HUES64 (cell line): Measurements from ENCODE around the gene BRD2.

ENCODE experiments used
- H3K27ac ChIP-seq: 2 replicates; pipeline ENCODE4 v1.7.0; 2013; ENCODE audit warnings: low read depth, low read length, inconsistent platforms
- H3K27me3 ChIP-seq: 2 replicates; pipeline ENCODE4 v1.6.1; 2013; ENCODE audit warnings: mild to moderate bottlenecking, low read length; ENCODE audit not compliant: insufficient read depth
- H3K36me3 ChIP-seq: 2 replicates; pipeline ENCODE4 v1.6.1; 2013; ENCODE audit warnings: mild to moderate bottlenecking, low read length; ENCODE audit not compliant: insufficient read depth
- H3K4me1 ChIP-seq: 2 replicates; pipeline ENCODE4 v1.6.1; 2013; ENCODE audit warnings: mild to moderate bottlenecking, low read length, moderate library complexity; ENCODE audit not compliant: insufficient read depth
- H3K4me3 ChIP-seq: 2 replicates; pipeline ENCODE4 v1.5.1; 2013; ENCODE audit warnings: mild to moderate bottlenecking, low read length, moderate library complexity
- H3K9ac ChIP-seq: 2 replicates; pipeline ENCODE4 v1.6.1; 2013; ENCODE audit warnings: mild to moderate bottlenecking, low read depth, low read length
- H3K9me3 ChIP-seq: 2 replicates; pipeline ENCODE4 v1.6.1; 2013; ENCODE audit warnings: low read depth, low read length; ENCODE audit not compliant: insufficient read depth
- WGBS: fragments of 150-250, 120-280 bp; methylation state at CpG from one replicate; pipeline ENCODE4 v1.1.7; 2013; ENCODE audit warnings: missing lambda C conversion rate; 5-methylcytosine and 5-hydroxymethylcytosine counted together

BRD2 gene

DNA sequence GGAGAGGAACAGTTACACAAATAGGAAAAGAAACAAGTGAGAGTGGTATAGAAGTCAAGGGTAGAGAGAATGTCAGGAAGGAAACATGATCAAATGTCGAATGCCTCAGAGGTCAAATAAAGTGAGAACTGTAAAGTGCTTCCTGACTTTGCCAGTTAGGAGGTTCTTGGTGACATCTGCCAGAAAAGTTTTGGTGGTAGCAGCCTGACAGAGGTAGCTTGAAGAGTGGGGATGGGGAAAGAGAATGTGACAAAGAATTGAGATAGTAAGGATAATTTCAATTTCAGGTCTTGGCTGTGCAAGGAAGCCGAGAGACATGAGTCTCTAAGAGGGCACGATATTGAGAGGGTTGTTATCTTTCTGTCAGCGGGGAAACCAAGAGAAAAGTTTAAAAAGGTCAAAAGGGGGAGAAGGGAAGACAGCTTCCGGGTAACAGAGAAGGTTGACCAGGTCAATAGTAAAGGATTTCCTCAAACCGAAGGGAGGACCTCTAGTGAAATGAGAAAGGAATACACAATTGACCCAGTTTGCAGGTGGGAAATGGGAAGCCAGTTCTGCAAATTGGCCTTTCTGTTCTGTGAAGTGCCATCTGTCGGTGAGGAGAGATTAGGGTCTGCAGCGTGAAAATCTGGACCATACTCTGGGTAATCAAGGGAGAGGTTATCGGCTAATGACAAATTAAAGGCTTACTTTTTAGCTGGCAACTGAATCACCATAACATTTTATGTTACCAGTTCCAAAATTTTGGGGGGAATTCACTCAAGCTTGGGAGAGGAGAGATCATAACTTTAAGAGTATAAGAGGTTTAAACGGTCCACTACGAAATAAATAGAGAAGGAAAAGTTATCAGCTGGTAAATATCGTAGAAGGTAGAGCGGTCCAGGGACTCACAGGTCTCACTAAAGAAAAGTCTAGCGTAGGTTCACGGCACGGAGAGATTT, 973 bp upstream of the BRD2 start:
- Histone ChIP-seq H3K9me3 (no peaks in the 10 kb centered on the region), H3K9ac (peak overlapping the region; percentile 100), H3K4me1 (peaks cover 7% of the 10 kb centered on the region; the same call in 1 of the 2 replicates), H3K27me3 (no peaks in the 10 kb centered on the region), H3K36me3 (peaks cover 8% of the 10 kb centered on the region), H3K27ac (peak overlapping the region; percentile 99), H3K4me3 (peak overlapping the region; percentile 94)
- 9% methylated on average over 16 of the region's 16 CpGs for WGBS

DNA sequence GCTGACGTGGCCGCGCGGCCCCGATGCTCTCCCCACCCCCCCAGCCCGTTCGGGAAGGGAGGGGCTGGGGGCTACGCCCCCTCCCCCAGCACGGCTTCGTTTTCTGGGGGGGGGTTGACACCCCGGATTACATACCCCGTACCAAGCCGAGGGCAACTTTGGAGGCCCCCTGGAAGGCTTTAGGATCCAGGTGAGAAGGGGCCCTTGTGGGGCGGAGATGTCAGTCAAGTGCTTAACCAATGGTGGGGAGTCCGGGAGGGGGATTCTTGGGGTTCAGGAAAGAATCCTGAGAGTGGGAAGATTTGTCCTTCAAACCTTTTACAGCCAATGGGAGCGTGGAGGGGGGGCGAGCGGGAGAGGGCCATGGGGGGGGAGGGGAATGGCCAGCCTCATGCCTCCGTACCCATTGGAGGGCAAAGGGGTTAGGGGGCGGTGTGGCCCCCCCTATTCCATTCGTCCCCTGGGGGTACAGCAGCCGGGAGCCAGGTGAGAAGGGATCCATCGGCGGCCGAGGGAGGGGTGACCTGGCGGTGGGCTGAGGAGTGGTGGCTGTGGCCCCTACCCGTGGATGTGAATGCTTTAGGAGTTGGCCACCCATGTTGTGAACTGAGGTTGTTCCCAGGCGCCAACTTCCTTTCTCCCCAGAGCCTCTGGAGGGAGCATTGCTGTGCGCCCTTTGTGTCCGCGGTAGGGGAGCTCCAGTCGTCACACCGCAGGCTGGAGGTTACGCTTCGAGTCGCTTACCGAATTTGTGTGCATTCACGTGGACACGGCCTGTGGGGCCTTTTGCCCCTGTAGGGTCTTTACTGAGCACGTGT, 682 bp downstream of the BRD2 start:
- H3K27me3 ChIP-seq = no peaks in the 10 kb centered on the region
- peaks cover 24% of the 10 kb centered on the region for H3K36me3 ChIP-seq
- H3K9me3 ChIP-seq = no peaks in the 10 kb centered on the region
- H3K27ac ChIP-seq = peak overlapping the region; percentile 99
- H3K4me3 ChIP-seq = peak overlapping the region; percentile 94
- peaks cover 7% of the 10 kb centered on the region; the same call in 1 of the 2 replicates for H3K4me1 ChIP-seq
- WGBS = under 1% methylated on average over 38 of the region's 40 CpGs
- H3K9ac ChIP-seq = peak overlapping the region; percentile 100

DNA sequence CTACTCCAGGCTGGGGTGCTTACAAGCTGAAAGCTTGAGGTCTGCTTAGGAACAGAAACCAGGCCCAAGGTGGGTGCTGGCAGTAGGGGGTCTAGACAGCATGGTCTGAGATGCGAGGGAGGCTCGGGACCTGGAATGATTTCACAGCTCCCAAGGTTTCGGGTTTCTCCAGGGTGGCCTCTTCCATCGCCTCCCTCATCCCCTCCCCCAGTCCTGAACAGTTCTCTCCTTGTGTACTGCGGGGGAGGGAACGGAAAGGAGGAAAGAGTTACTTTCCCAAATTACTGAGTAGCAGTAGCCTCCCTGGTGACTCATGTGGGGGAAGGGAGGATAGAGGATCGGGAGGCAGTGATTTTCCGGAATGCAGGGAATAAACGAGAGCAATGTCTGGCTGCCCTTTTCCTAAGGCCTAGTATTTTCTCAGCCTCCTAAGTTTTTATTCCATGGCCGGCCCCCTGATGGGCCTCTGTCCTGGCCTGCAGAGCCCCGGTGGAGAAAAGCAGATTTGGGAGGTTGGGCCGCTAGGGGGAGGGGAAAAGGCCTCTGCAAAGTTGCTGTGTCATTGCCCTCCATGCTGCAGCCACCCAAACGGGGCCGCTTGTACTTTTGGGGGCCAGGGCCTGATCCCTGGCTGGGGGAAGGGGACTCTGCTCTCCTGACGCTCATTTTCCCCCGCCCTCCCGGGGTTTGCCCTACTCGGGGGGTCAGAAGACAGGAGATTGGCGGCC, 1.5 kb downstream of the BRD2 start:
- H3K36me3 ChIP-seq = peaks cover 32% of the 10 kb centered on the region
- H3K27me3 ChIP-seq = no peaks in the 10 kb centered on the region
- under 1% methylated on average over 17 of the region's 19 CpGs for whole genome bisulfite sequencing
- peak overlapping the region; percentile 94 for H3K4me3 ChIP-seq
- H3K9me3 ChIP-seq = no peaks in the 10 kb centered on the region
- peaks cover 7% of the 10 kb centered on the region; the same call in 1 of the 2 replicates for H3K4me1 ChIP-seq
- H3K27ac ChIP-seq = peak overlapping the region; percentile 99
- H3K9ac ChIP-seq = peak overlapping the region; percentile 100

DNA sequence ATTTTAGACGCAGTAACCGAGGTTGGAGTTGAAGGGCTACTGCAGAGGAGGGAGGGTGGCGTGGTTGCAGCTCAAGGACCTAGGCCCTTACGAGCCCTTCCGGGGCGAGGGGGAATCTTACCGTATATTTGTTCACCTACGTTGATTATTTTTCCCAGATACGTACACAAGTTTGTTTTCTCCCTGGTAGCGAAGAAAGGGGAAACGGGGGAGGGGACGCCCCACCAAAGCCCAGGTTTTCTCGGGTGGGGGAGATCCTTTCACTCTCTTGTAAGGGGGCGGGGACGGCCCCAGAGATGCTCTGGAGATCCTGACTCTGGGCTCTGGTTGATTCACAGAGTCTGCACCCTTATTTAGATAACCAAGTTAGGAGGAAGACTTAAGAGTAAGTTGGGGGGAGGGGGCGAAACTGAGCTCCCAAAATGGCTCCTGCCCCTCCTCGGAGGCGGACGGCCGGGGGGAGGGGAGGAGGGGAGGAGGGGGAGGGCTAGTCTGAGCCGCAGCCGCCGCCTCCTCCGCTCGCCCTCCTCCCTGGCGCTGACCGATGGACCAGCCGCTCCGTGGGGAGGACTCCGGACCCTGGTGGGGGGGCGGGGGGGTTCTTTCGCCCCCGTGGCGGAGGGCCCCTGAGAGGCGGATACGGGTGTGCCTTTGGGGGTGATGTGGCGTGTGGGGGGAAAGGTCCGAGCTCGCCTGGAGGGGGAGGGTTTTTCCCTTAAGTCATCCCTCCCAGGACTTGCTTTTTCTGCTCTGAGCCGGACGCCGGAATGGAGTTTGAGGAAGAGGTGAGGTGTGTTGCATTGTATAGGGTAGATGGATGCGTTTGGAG, 2.2 kb downstream of the BRD2 start:
- peaks cover 40% of the 10 kb centered on the region for H3K36me3 ChIP-seq

DNA sequence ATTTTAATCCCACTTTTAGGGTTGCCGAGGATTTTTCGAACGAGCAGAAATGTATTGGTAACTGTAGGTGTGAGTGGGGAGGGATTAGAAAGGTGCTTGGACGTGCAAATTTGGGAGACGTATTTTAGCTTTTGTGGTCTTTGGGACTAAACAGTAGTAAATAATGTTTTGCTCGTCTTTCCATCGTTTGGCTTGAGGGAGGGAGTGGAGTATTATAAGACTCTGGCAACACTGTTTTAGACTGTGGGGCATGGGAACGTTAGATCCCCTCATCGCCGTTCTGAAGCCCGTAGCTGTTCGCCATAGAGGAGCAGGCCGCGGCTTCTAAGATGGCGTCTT, 2.8 kb downstream of the BRD2 start:
- Histone ChIP-seq H3K9ac (peak overlapping the region; percentile 100), H3K27me3 (no peaks in the 10 kb centered on the region), H3K36me3 (peaks cover 46% of the 10 kb centered on the region), H3K9me3 (no peaks in the 10 kb centered on the region), H3K4me3 (peak overlapping the region; percentile 94), H3K4me1 (peaks cover 13% of the 10 kb centered on the region; the same call in 1 of the 2 replicates), H3K27ac (peak overlapping the region; percentile 99)
- under 1% methylated on average over 15 of the region's 15 CpGs for WGBS

More for the DNA sequence above, 2.2 kb downstream of the BRD2 start:
- Histone ChIP-seq H3K27me3 (no peaks in the 10 kb centered on the region), H3K9ac (peak overlapping the region; percentile 100), H3K4me3 (peak overlapping the region; percentile 94), H3K9me3 (no peaks in the 10 kb centered on the region), H3K27ac (peak overlapping the region; percentile 99), H3K4me1 (peaks cover 13% of the 10 kb centered on the region; the same call in 1 of the 2 replicates)
- WGBS = 2% methylated on average over 35 of the region's 43 CpGs

DNA sequence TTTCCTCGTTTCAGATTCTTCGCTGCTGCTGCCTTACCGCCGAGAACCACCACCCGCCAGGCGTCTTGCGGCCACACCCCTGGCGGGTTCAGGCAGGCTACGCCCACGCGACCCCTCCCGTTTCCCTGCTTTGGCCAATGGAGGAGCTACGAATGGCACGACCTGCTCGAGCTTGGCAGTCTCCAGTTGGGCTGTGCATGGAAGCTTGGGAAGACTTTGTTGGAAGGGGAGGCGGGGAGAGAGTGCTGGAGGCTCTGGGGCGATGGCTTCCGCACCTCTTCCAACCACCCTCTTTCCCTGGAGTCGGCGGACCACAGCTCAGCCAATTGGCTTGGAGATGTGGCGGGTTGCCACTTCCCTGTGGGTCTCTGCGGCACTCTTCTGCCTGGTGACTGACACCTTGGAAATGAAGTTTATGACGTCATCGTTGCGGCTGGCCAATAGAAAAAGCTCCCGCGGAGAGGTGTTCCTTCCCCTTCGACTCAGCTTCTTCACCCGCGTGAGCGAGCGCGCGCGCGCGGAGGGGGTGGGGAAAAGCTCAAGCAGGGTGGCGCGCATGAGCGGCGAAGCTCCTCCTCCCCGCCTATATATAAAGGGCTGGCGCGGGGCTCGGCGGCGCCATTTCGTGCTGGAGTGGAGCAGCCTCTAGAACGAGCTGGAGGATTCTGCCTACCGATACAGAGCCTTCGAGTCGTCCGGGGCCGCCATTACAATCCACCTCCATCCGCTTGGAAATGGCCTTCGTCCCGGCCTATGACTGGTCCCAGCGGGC, 3.4 kb downstream of the BRD2 start:
- under 1% methylated on average over 57 of the region's 58 CpGs for WGBS
- Histone ChIP-seq H3K4me3 (peak overlapping the region; percentile 94), H3K9ac (peak overlapping the region; percentile 100), H3K27ac (peak overlapping the region; percentile 99), H3K27me3 (no peaks in the 10 kb centered on the region), H3K36me3 (peaks cover 51% of the 10 kb centered on the region), H3K4me1 (peaks cover 11% of the 10 kb centered on the region; the same call in 1 of the 2 replicates), H3K9me3 (no peaks in the 10 kb centered on the region)

DNA sequence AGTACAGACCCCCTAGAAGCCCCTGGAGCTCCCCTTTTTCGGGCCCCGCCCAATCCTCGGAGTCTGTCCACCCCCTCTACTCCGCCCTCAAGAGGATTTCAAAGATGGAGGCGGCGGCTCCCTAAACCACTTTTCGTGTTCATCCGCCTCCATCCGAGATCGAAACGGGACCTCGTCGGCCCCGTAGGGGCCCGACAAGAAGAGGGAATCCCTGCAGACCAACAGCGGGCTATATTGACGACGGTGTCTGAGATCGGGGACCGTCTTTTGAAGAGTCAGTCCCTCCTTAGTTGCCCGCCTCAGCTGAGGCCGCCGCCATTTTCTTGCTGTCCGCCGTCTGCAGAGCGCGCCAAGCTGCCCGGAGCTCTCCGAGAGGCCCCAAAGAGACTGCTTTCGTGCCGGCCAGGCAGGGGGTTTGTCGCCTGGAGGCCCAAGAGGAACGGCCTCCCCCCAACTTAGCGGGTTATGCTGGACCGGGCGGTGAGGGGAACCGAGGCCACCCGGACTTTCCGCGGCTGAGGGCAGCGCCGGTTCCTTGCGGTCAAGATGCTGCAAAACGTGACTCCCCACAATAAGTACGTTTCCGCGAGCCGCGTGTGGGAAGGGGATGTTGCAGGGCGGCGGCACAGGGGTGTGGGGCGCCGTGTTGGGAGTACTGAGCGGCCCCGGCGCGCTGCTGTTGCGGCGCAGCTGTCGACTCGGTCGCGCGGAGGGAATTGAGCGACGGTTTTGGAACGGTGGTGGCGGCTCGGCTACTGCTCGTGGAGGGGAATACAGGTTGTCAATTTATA, 4.2 kb downstream of the BRD2 start:
- under 1% methylated on average over 70 of the region's 70 CpGs for WGBS
- Histone ChIP-seq H3K4me1 (peaks cover 6% of the 10 kb centered on the region; the same call in 1 of the 2 replicates), H3K27ac (peak overlapping the region; percentile 99), H3K36me3 (peaks cover 59% of the 10 kb centered on the region), H3K9ac (peak overlapping the region; percentile 95), H3K27me3 (no peaks in the 10 kb centered on the region), H3K4me3 (peak overlapping the region; percentile 94), H3K9me3 (no peaks in the 10 kb centered on the region)

DNA sequence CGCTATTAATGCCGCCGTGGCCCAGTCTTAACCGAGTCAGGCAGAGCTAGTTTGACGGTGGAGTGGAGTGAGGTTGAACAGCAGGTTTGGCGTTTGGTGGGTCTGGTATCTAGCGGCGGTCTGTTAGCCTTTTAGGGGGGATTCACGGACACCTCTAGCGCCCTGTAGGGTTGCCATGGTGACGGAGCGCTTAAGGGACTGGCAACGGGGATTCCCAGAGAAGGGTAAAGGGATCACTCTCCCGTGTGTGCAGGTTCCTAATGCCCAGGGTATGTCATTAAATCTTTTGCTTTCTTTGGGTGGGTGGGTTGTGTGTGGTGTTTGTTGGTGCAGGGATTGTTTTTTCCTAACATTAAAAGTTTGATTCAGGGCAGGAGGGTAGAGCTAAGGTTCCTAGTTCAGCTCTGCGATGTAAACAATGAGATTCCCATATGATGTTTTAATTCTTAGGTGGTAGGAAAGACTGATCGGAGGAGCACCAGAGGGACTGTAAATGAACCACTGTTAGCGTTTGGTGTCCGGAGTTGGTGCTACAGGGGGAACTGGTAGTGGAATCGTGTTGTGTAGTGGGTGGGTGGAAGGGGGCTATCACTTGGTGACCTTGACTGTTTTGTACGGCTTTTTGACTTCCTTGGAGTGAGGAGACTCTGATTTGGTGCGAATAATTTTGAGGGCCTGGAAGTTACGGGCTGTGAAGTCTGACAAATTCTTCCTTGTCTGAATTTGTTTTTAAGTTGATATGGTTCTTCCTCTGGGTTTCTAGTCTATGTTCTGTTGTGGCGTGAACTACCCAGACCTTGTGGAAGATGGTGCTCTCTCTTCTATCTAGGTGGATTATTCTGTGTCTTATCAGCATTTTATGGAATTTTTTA, 5.0 kb downstream of the BRD2 start:
- Histone ChIP-seq H3K4me3 (peak overlapping the region; percentile 94), H3K36me3 (peaks cover 67% of the 10 kb centered on the region), H3K27me3 (no peaks in the 10 kb centered on the region), H3K4me1 (peaks cover 6% of the 10 kb centered on the region; the same call in 1 of the 2 replicates), H3K9ac (peak overlapping the region; percentile 95), H3K27ac (no peak overlapping the region), H3K9me3 (no peaks in the 10 kb centered on the region)
- WGBS = 1% methylated on average over 23 of the region's 23 CpGs
